ENCODE data around the gene NT5DC3. TPM values are rescaled to one million over a fixed set of nuclear protein-coding genes. Genes with fewer than 3 reads are reported as not detected.

NT5DC3 gene
- total RNA-seq, 2 experiments from 2014 or later: 2.7 to 5.3 TPM

DNA sequence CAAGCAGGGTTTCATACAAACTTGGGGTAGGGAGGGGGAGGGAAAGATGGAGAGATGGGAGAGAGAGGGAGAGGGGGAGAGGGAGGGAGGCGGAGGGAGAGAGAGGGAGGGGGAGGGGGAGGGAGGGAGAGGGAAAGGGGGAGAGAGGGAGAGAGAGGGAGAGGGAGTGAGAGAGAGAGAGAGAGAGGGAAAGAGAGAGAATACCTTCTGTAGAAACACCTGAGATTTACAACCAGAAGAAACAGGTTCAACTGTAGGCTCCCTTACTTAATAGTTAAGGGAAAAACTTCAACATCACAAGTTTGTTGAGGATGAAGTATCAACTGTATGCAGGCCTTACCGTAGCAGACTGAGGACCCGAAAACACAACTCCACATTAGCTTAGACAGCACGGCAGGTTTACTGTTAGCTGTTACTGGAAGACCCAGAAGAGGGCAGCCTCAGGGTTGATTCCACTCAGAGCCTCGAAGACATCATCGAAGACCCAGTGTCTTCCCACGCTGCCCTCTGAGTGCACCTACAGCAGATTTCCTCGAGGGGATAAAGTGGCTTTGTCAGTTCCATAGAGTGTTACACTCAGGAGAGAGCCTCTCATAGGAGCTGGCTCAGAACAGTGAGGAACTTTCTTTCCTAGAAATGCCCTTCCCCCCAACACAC, 72.4 kb downstream of the NT5DC3 start:
- H3K9me3 Mint-ChIP-seq (ENCODE audit: low read depth): no peaks in the 10 kb centered on the region
- CTCF ChIA-PET: no interaction called here
- H3K36me3 Mint-ChIP-seq: peaks cover 2% of the 10 kb centered on the region
- H3K4me3 Mint-ChIP-seq: no peak overlapping the region
- no peaks in the 10 kb centered on the region for H3K27me3 Mint-ChIP-seq
- DNase-seq: no peak
- no peak for ATAC-seq
- H3K4me1 Mint-ChIP-seq: no peaks in the 10 kb centered on the region
- no peak overlapping the region for H3K27ac Mint-ChIP-seq

DNA sequence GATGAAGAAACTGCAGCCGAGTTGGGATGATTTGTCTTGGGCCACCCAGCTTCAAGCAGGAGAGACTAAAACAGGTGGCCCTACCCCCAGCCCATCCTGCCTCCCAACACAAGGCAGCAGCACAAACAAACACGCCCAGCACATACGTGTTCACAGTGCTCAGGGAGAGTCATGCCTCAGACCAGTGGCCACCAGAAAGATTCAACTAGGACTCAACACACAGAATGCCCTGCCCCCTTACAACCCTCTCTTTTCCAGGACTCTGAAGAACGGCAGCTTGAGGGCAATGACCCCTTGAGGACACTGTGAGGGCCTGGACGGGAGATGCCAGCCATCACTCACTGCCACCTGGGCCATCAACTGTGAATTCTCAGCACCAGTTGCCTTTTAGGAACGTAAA, 75.0 kb downstream of the NT5DC3 start:
- Mint-ChIP-seq H3K4me3 (no peak overlapping the region), H3K27ac (no peak overlapping the region), H3K9me3 (ENCODE audit: low read depth) (no peaks in the 10 kb centered on the region), H3K4me1 (no peaks in the 10 kb centered on the region), H3K27me3 (no peaks in the 10 kb centered on the region), H3K36me3 (peaks cover 2% of the 10 kb centered on the region)
- DNase-seq (no peak), ATAC-seq (no peak)
- CTCF ChIA-PET: no interaction called here

DNA sequence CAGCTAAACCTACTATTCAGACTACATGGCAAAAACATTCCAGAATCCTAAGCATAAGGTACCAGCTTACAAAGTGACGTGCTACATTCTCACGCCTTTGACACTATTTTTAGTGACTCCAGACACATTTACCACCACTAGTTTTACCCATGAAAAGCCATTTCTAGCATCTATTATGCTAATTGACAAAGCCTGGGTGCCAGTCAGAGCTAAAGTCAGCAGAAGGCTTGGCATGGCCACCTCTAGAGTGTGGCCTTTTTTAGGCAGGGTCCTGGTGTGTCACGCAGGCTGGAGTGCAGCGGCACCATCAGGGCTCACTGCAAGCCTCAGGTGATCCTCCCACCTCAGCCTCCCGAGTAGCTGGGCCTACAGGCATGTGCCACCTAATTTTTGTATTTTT, 75.7 kb downstream of the NT5DC3 start:
- no peaks in the 10 kb centered on the region for H3K27me3 Mint-ChIP-seq
- H3K36me3 Mint-ChIP-seq: peaks cover 2% of the 10 kb centered on the region
- H3K4me1 Mint-ChIP-seq: no peaks in the 10 kb centered on the region
- no peak for ATAC-seq
- CTCF ChIA-PET: no interaction called here
- no peak for DNase-seq
- H3K9me3 Mint-ChIP-seq (ENCODE audit: low read depth): no peaks in the 10 kb centered on the region
- no peak overlapping the region for H3K4me3 Mint-ChIP-seq
- no peak overlapping the region for H3K27ac Mint-ChIP-seq

DNA sequence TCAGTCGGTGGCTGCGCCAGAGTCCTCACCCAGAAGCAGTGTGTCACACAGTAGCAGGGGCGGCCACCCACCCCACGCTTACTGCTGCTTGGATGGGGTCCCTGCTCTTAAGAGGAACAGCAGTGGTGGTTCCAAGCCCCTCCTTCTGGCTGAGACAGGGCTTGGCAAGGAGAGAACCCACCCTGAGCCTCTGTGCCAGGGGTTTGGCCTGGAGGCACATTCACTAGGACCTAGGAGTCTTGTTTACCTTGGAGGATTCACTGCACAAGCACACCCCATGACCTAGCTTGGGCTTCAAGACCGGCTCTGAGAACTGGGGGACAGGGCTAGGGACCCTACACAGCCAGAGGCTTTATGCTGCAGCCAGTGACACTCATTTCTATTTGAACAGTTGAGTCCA, 78.6 kb downstream of the NT5DC3 start:
- Mint-ChIP-seq H3K9me3 (ENCODE audit: low read depth) (no peaks in the 10 kb centered on the region), H3K4me1 (no peaks in the 10 kb centered on the region), H3K36me3 (peaks cover 2% of the 10 kb centered on the region), H3K4me3 (no peak overlapping the region), H3K27ac (no peak overlapping the region), H3K27me3 (no peaks in the 10 kb centered on the region)
- DNase-seq (no peak), ATAC-seq (no peak)
- CTCF ChIA-PET: no interaction called here

DNA sequence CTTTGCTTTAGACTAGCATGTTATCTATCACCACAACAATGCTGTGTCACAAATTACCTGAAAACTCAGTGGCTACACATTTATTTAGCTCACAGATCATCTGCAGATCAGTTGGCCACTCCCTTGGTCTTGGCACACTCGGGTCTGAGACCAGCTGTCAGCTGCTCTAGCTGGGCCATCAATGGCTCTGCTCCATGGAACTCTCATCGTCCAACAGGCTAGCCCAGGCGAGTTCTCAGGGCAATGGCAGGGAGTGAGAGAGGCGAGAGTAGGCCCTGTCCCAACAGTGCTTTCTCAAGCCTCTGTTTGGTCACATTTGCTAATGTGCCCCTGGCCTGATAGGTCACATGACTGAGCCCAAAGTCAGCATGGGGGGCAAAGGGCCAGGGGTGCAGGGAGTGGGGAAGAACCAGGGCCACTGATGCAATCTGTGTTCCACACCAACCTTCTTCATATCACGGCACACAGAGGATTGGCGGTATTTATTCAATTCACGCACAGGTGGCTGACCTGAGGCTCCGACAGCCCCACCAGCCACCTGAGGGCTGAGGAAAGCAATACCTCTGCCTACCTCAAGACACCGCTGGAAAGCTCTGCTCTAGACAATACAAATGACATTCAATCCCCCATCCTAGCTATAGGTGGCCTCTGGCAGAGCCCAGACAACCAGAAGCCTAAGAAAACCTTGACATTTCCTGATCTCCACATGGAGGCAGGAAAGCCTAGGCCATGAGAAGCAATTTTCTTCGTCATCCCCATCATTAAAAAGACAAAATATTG, 82.5 kb downstream of the NT5DC3 start:
- Mint-ChIP-seq H3K36me3 (no peaks in the 10 kb centered on the region), H3K27me3 (no peaks in the 10 kb centered on the region), H3K4me3 (no peak overlapping the region), H3K27ac (no peak overlapping the region), H3K4me1 (no peaks in the 10 kb centered on the region), H3K9me3 (ENCODE audit: low read depth) (no peaks in the 10 kb centered on the region)
- DNase-seq: no peak
- CTCF ChIA-PET: no interaction called here
- no peak for ATAC-seq

DNA sequence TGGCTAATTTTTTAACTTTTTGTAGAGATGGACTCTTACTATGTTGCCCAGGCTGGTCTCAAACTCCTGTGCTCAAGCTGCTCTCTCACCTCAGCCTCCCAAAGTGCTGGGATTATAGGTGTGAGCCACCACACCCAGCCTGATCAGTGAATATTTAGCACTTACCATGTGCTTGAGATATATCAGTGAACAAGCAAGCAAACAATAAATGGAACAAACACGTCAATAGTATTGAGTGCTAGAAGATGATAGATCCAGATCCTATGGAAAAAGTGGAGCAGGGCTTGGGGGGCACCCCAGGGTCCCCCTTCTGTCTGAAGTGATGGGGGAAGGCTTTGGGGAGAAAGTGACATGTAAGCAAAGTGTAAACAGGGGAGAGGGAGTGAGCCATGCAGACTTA, 83.8 kb downstream of the NT5DC3 start:
- CTCF ChIA-PET: no interaction called here

DNA sequence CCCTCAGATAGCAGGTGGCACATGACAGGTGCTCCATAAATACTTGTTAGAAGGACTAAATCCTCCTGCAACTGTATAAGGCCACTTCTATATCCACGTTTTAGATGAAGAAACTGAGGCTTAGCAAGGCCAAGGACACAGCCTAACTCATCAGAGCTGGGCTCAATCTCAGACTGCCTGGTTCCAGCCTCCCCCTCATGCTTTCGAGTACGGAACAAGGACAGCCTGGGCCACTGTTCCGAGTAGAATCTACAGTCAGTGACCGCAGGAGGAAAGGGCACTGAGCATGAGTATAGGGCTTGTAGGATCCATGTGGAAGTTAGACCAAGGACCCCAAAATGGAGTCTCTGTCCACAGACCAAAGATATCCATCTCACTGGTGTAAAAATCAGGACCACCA, 84.6 kb downstream of the NT5DC3 start:
- H3K9me3 Mint-ChIP-seq (ENCODE audit: low read depth): no peaks in the 10 kb centered on the region
- no peaks in the 10 kb centered on the region for H3K4me1 Mint-ChIP-seq
- H3K4me3 Mint-ChIP-seq: no peak overlapping the region
- CTCF ChIA-PET: no interaction called here
- H3K36me3 Mint-ChIP-seq: no peaks in the 10 kb centered on the region
- ATAC-seq (no peak), DNase-seq (no peak)
- no peak overlapping the region for H3K27ac Mint-ChIP-seq
- H3K27me3 Mint-ChIP-seq: peaks cover 7% of the 10 kb centered on the region

More for the DNA sequence above, 83.8 kb downstream of the NT5DC3 start:
- Mint-ChIP-seq H3K4me3 (no peak overlapping the region), H3K36me3 (no peaks in the 10 kb centered on the region), H3K9me3 (ENCODE audit: low read depth) (no peaks in the 10 kb centered on the region), H3K27me3 (peaks cover 2% of the 10 kb centered on the region), H3K27ac (no peak overlapping the region), H3K4me1 (no peaks in the 10 kb centered on the region)
- DNase-seq (no peak), ATAC-seq (no peak)

DNA sequence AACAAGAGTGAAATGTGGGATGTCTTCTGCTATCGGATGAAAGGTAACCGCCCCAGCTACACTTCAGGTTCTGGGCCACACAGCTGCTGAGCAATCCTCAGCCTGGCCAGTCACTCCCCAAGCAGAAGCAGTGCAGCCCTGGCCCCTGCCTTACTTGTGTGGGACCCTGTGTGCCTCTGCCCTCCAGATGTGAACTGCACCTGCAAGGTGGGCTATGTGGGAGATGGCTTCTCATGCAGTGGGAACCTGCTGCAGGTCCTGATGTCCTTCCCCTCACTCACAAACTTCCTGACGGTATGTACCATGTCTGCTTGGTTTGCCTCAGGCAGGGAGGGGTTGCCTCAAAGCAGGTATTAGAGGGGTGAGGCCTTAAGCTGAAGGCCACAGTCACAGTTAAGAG, 85.6 kb downstream of the NT5DC3 start:
- CTCF ChIA-PET: no interaction called here
- Mint-ChIP-seq H3K36me3 (no peaks in the 10 kb centered on the region), H3K9me3 (ENCODE audit: low read depth) (no peaks in the 10 kb centered on the region), H3K27me3 (peaks cover 12% of the 10 kb centered on the region), H3K27ac (no peak overlapping the region), H3K4me3 (no peak overlapping the region), H3K4me1 (no peaks in the 10 kb centered on the region)
- DNase-seq (no peak), ATAC-seq (no peak)

DNA sequence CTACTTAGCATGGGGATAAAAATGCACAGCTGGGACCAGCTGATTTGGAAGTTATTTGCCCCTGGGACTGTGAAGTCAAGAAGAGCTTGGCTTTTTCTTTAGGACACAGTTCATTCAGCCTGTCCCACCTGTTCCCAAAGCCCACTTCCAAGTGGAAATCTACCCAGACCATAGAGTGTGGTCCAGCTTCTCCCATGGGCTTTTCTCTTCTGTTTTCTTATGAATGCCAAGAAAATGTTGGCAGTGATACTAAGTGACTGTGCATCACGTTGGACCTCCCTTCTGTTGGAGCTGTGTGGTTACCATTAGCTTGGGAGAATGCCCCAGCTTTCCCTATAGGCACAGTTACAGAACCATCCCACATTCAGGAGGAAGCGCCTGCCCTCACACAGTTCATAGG, 89.4 kb downstream of the NT5DC3 start:
- Mint-ChIP-seq H3K27ac (no peak overlapping the region), H3K4me3 (no peak overlapping the region), H3K27me3 (peaks cover 16% of the 10 kb centered on the region), H3K9me3 (ENCODE audit: low read depth) (no peaks in the 10 kb centered on the region), H3K36me3 (no peaks in the 10 kb centered on the region), H3K4me1 (no peaks in the 10 kb centered on the region)
- DNase-seq (no peak), ATAC-seq (no peak)
- CTCF ChIA-PET: no interaction called here

DNA sequence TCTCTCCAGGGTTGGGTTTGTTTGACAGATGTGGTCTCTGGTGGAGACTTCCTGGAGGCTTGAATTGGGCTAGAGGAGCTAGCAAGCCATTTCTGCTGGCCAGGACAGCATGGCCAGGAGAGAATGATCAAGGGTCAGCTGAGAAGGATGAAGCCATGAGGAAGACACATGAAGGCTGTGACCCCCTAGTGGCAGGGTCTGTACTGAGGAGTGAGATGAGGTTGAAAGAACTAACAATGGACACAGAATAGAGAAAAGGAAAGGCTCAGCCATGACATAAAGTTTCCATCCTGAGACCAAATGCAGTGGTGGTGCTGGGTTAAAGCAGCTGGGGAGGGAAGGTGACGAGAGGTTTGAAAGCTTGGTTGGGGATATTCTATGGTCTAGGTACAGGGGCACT, 89.9 kb downstream of the NT5DC3 start:
- no peaks in the 10 kb centered on the region for H3K9me3 Mint-ChIP-seq (ENCODE audit: low read depth)
- no peak overlapping the region for H3K27ac Mint-ChIP-seq
- H3K4me3 Mint-ChIP-seq: no peak overlapping the region
- ATAC-seq: no peak
- no peaks in the 10 kb centered on the region for H3K36me3 Mint-ChIP-seq
- DNase-seq: no peak
- H3K4me1 Mint-ChIP-seq: no peaks in the 10 kb centered on the region
- CTCF ChIA-PET: no interaction called here
- peaks cover 16% of the 10 kb centered on the region for H3K27me3 Mint-ChIP-seq

DNA sequence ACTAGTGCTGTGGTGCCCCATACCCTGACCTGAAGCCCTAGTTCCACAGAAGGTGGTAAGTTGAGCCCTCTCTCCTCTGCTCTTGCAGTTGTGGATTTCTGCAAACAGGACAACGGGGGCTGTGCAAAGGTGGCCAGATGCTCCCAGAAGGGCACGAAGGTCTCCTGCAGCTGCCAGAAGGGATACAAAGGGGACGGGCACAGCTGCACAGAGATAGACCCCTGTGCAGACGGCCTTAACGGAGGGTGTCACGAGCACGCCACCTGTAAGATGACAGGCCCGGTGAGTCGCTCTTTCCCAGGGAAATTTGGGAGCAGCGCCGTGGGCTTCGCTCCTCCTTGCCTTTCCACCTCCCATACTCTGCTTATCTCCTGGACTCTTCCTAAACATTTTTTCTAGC, 92.2 kb downstream of the NT5DC3 start:
- Mint-ChIP-seq H3K36me3 (no peaks in the 10 kb centered on the region), H3K4me3 (no peak overlapping the region), H3K27me3 (peaks cover 16% of the 10 kb centered on the region), H3K9me3 (ENCODE audit: low read depth) (no peaks in the 10 kb centered on the region), H3K4me1 (no peaks in the 10 kb centered on the region), H3K27ac (no peak overlapping the region)
- DNase-seq (no peak), ATAC-seq (no peak)
- CTCF ChIA-PET: no interaction called here

DNA sequence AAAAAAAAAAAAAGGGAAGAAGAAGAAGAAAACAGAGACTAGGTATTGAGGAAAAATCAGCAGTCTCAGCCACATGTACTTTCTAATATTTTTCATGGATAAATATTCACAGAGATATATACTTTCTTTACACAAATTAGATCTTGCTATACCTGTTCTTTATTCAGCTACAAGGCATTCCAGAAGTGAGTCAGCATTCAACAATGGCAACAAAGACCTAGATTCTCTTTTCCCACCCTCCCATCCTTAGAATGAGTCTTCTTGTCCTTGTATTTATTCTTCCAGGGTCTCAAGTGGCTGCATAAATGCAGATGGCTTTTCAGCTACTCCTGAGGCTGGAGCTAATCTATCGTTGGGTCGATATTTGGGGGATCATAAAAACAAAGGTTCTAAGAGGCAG, 93.0 kb downstream of the NT5DC3 start:
- no peaks in the 10 kb centered on the region for H3K4me1 Mint-ChIP-seq
- no peaks in the 10 kb centered on the region for H3K9me3 Mint-ChIP-seq (ENCODE audit: low read depth)
- no peaks in the 10 kb centered on the region for H3K36me3 Mint-ChIP-seq
- DNase-seq (no peak), ATAC-seq (no peak)
- no peak overlapping the region for H3K4me3 Mint-ChIP-seq
- H3K27ac Mint-ChIP-seq: no peak overlapping the region
- CTCF ChIA-PET: no interaction called here
- H3K27me3 Mint-ChIP-seq: peaks cover 16% of the 10 kb centered on the region

DNA sequence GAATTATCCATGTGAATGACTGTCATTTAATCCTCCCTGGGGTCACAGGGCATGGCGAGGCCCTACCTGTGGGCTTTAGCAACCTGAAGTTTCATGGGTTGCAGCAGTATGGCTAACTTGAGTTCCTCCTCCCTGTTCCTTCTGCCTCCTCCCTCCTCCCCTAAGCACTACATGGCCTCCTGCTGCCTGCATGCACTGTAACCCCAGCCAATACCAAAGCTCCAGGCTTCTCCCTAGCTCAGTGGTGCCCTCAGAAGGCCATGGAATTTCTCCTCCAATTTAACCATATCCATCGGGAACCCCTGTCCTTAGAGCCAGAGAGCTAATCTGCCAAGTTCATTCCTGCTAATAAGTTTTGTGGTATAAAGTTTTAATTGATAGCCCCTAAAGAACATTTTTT, 95.1 kb downstream of the NT5DC3 start:
- no peaks in the 10 kb centered on the region for H3K36me3 Mint-ChIP-seq
- H3K9me3 Mint-ChIP-seq (ENCODE audit: low read depth): no peaks in the 10 kb centered on the region
- no peaks in the 10 kb centered on the region for H3K4me1 Mint-ChIP-seq
- CTCF ChIA-PET: no interaction called here
- DNase-seq: no peak
- no peak for ATAC-seq
- no peak overlapping the region for H3K4me3 Mint-ChIP-seq
- peaks cover 4% of the 10 kb centered on the region for H3K27me3 Mint-ChIP-seq
- H3K27ac Mint-ChIP-seq: no peak overlapping the region

DNA sequence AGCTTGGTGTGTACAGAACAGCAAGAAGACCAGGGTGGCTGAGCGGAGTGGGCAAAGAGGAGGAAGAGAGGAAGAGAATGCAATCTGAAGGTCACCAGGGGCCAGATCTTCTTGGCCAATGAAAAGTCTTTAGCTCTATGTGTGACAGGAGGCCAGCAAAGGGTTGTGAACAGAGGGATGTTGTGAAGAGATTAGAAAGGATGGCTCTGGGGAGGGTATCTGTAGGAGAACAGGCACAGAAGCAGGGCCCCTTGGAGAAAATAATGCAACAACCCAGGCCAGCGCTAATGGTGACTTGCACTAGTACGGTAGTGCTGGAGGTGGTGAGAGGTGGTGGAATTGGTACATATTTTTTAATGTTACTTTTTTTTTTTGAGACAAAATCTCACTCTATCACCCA, 97.2 kb downstream of the NT5DC3 start:
- Mint-ChIP-seq H3K27me3 (peaks cover 5% of the 10 kb centered on the region), H3K4me1 (no peaks in the 10 kb centered on the region), H3K4me3 (no peak overlapping the region), H3K36me3 (no peaks in the 10 kb centered on the region), H3K9me3 (ENCODE audit: low read depth) (no peaks in the 10 kb centered on the region), H3K27ac (no peak overlapping the region)
- no peak for DNase-seq
- CTCF ChIA-PET: no interaction called here
- no peak for ATAC-seq

Data from activated CD8-positive, alpha-beta memory T cell treated with anti-CD3 and anti-CD28 coated beads, Interleukin-2, amount 10 ng/mL, durations not matched to agents 7 days and 5 days (primary cell).